IMR-90 (cell line): ENCODE results near the gene SYP.

Source experiments
- MAZ ChIP-seq: IDR thresholded peaks from 2 replicates; pipeline ENCODE4 v1.6.1; 2012; ENCODE audit warnings: low read depth, mild to moderate bottlenecking, low read length, improper control_type of control experiment, moderate library complexity, borderline replicate concordance
- POLR2A ChIP-seq: IDR thresholded peaks from 2 replicates; pipeline ENCODE4 v1.6.1; 2012; ENCODE audit warnings: mild to moderate bottlenecking, low read depth, low read length
- RAD21 ChIP-seq: IDR thresholded peaks from 2 replicates; pipeline ENCODE4 v1.6.1; 2012; ENCODE audit warnings: low read length, improper control_type of control experiment
- TF ChIP-seq, protein P1 (sequence below): conservative IDR thresholded peaks from 2 replicates; pipeline ENCODE4 v1.5.1; 2012; ENCODE audit warnings: mild to moderate bottlenecking, low read depth, low read length, improper control_type of control experiment

DNA sequence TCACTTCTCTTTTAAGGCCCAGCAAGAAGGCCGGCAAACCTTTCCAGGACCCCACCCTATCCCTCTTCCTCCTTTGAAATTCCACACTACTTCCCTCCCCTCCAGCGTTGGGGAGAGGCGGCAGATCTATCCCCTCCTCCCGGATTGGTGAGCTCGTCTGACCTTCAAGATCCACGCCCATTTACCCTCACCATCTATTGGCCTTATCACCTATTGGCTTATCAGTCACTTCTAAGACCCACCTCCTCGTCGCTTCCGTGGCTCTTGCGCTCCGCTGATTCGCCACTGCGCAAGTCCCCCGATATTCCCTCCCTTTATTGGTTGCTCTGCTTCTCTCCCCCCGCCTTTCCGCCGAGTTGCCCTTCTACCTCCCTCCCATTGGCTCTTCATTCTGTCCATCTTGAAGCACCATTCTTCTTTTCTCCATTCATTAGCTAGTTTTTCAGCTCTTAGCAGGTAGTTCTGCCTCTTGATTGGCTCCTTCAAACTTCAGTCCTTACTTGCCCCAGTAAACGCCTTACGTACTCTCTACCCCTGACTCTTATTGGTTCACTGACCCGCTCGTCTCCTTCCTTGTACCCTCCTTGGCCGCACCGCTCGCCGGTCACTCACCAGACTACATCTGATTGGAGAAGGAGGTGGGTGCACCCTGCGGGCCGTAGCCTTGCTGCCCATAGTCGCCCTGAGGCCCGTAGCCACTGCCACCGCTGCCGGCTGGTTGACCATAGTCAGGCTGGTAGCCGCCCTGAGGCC, 9.0 kb downstream of the SYP start:
- TF ChIP-seq RAD21 (no peak), POLR2A (peak; percentile 33; the same call in 1 of the 2 replicates), MAZ (peak; percentile 57; the same call in 1 of the 2 replicates)
- TF ChIP-seq, protein P1, sequence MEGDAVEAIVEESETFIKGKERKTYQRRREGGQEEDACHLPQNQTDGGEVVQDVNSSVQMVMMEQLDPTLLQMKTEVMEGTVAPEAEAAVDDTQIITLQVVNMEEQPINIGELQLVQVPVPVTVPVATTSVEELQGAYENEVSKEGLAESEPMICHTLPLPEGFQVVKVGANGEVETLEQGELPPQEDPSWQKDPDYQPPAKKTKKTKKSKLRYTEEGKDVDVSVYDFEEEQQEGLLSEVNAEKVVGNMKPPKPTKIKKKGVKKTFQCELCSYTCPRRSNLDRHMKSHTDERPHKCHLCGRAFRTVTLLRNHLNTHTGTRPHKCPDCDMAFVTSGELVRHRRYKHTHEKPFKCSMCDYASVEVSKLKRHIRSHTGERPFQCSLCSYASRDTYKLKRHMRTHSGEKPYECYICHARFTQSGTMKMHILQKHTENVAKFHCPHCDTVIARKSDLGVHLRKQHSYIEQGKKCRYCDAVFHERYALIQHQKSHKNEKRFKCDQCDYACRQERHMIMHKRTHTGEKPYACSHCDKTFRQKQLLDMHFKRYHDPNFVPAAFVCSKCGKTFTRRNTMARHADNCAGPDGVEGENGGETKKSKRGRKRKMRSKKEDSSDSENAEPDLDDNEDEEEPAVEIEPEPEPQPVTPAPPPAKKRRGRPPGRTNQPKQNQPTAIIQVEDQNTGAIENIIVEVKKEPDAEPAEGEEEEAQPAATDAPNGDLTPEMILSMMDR: no peak
